Activated gamma-delta T cell treated with Interleukin-2 at 50 U/mL for 16 hours (primary cell): ENCODE data around the gene BPTF.
A peak's percentile ranks its signal among the peaks of the same experiment; 100 is the strongest.
"Not testable (repeated sequence)": the region's sequence is repeated elsewhere in the genome, so short reads cannot be mapped to it uniquely, and the experiment has no call there.

ENCODE experiments used
- DNase-seq: peaks from one replicate; pipeline ENCODE4 v3.0.0-alpha.2; 2020

Gene BPTF, protein sequence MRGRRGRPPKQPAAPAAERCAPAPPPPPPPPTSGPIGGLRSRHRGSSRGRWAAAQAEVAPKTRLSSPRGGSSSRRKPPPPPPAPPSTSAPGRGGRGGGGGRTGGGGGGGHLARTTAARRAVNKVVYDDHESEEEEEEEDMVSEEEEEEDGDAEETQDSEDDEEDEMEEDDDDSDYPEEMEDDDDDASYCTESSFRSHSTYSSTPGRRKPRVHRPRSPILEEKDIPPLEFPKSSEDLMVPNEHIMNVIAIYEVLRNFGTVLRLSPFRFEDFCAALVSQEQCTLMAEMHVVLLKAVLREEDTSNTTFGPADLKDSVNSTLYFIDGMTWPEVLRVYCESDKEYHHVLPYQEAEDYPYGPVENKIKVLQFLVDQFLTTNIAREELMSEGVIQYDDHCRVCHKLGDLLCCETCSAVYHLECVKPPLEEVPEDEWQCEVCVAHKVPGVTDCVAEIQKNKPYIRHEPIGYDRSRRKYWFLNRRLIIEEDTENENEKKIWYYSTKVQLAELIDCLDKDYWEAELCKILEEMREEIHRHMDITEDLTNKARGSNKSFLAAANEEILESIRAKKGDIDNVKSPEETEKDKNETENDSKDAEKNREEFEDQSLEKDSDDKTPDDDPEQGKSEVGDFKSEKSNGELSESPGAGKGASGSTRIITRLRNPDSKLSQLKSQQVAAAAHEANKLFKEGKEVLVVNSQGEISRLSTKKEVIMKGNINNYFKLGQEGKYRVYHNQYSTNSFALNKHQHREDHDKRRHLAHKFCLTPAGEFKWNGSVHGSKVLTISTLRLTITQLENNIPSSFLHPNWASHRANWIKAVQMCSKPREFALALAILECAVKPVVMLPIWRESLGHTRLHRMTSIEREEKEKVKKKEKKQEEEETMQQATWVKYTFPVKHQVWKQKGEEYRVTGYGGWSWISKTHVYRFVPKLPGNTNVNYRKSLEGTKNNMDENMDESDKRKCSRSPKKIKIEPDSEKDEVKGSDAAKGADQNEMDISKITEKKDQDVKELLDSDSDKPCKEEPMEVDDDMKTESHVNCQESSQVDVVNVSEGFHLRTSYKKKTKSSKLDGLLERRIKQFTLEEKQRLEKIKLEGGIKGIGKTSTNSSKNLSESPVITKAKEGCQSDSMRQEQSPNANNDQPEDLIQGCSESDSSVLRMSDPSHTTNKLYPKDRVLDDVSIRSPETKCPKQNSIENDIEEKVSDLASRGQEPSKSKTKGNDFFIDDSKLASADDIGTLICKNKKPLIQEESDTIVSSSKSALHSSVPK (N-terminal part only)

DNA sequence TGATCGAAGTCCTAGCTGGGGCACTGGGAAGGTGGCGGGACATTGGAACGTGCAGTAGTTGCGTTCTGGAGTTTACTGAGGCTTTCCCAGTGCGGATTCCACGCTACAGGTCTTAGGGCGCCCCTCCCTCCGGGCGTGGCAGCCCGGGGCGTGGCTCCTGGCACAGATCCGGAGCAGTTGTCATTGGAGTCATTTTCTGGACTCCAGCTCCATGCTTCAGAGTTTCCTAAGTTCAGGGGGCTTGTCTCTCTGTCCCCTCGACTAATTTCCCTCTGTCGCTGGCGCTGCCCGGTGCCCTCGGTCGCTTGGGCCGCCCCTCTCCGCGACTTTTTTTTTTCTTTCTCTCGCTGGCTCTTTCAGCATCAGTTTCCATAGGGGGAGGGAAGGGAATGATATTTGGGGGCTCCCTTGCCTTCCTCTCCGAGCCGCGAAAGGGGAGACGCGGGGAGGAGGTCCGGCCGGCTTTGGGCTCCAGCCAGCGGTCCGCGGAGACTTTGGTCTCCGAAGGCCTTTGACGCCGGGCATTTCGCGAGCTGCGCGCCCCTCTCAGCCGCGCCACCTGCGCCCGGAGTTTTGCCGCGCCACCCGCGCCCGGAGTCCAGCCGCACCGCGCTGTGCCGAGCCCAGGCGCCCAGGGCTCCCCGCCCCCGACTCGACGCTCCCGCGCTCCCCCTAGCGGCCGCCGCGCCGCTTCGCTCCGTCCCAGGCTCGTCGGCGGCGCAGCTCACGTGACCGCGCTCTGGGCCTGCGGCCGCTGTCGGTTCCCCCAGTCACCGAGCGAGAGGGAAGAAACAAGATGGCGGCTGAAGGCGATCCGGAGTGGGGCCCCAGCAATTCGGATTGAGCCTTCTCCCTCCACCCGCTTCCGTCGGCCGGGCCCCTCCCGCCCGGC is at the start of gene BPTF:
Gene BPTF (plus strand): TSS at position 769 of the 892 bp plus-strand sequence. CDS start 222 bp downstream, outside the sequence.
- peak; percentile 90 for DNase-seq

DNA sequence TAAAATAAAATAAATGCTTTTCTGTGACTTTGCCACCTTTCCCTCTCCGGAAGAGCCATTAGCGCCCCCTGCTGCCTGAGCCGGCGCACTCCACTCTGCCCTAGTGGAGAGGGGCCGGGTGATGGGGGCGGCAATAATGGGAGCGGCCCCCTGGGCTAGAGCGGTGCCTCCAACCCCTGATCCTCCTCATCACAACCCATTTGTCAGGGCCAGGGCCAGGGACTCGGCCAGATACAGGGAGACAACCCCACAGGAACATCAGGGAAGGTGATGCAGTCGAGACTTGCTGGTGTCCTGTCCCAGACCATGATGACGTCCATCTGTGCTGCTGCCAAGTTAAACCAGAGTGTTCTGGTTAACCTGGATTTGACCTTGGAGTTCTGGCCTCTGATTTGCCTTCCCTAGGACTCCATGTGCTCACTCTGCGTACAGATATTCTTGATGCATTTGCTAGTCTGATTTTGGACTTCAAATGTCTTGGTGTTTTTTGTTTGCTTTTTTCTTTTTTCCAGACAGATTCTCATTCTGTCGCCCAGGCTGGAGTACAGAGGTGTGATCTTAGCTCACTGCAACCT is 46.1 kb upstream of the BPTF start:
- peak; percentile 9 for DNase-seq

DNA sequence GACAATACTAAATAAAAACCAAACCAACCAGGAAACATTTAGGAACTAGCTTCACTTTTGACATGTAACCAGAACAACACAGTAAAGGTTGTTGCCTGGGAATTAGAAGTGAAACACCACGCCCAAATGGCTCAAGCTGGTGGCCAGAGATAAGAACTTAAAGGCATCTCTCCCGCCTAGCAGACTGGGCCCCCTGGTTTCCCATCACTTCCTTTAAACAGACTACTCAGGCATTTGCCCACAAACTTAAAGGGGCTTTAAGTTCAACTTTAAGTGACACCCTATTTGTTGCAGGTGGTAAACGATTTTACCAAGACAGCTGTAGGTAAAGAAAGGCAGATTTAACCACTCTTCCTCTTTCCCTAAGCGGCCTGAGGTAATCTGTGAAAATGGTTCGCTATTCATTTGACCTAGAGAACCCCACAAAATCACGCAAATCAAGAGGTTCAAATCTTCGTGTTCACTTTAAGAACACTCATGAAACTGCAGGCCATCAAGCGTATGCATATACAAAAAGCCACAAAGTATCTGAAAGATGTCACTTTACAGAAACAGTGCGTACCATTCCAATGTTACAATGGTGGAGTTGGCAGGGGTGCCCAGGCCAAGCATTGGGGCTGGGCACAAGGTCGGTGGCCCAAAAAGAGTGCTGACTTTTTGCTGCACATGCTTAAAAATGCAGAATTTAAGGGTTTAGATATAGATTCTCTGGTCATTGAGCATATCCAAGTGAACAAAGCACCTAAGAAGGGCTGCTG is 40.8 kb upstream of the BPTF start:
- DNase-seq: no peak

DNA sequence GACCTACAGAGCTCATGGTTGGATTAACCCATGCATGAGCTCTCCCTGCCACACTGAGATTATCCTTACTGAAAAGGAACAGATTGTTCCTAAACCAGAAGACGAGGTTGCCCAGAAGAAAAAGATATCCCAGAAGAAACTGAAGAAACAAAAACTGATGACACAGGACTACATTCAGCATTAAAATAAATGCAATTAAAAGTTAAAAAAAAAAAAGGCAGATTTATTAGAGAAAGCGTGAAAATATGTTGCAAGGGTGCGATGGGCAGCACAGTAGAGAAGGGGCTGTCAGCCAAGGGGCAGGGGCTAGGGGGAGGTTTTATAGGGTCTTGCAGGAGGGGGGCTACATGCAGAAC is 40.2 kb upstream of the BPTF start:
- no peak for DNase-seq

DNA sequence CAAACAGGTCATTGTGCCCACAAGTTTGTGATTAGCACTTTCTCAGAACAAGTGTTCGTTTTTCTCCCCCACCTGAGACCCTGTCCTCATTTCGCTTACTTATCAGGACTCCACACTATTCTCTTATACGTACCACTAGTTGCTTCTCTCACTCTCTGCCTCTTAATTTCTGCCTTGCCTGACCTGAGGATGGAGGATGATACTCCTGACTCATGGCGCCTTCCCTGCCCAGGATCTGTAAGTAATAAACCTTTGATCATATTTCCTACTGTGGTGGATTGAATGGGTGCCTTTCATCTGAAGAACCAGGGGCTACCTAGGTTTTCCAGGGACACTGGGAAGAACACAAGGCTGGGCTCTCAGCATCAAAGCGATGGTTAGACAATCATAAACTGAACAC is 39.8 kb upstream of the BPTF start:
- DNase-seq: no peak

DNA sequence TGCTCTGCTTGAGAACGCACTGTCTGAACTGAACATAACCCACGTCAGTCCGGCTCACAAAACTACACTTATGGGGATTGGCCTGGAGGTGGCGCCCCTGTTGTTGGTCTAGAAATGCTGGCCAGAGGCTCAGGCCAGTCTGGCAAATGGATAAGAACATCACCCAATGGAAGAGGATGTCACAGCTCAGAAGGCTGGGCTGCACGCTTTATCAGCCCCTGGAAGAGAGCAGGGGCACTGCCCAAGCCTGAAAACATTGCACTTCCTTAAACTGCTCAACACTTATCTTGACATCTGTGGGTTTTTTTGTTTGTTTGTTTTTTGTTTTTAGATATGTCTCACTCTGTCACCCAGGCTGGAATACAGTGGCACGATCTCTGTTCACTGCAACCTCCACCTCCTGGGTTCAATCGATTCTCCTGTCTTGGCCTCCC is 24.8 kb upstream of the BPTF start:
- peak; percentile 34 for DNase-seq

DNA sequence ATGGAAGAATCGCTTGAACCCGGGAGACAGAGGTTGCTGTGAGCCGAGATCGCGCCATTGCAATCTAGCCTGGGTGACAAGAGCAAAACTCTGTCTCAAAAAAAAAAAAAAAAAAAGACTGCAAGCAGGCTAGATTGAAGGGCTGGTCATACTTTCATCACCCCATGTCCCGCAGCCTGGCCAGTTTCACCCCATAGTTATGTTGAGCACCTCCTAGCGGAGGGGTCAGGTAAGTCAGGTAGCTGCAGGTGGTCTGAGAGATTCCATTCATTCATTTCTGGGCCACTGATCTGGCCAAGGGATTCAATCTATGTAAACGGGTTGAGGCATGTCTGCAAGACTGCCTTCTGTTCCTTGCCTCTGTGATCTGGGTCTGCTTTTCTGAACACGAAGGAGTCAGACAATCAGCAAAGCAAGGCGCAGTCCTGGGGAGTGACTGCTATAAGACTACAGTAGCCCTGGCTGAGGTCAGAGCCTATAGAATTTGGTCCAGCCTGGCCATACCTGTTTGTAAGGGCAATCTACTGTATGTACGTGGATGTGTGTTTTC is 23.6 kb upstream of the BPTF start:
- no peak for DNase-seq

DNA sequence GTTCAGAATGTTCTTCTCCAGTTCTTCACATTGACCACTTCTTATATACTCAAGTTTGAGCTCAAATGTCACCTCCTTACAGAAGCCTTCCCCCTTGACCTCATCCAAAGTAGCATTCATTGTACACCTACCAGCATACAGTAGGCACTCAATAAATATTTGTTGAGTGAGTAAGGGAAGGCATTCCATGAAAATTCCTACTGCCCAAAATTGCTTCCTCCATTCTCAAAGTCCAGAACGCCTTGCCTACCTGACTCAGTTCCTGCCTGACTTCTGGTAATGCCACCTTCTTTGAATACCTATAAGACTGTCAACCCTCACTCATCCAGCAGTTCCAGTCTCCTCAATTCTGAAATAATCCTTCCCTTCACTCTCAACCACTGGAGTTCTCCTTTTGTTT is 14.8 kb upstream of the BPTF start:
- no peak for DNase-seq

DNA sequence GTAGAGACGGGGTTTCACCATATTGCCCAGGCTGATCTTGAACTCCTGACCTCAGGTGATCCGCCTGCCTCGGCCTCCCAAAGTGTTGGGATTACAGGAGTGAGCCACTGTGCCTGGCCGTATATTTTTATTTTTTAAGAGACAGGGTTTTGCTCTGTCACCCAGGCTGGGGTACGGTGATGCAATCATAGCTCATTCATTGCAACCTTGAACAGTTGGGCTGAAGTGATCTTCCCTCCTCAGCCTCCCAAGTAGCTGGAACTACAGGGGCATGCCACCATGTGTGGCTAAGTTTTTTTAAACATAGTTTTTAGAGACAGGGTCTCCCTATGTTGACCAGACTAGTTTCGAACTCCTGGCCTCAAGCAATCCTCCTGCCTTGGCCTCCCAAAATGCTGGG is 12.9 kb upstream of the BPTF start:
- not testable (repeated sequence) for DNase-seq

DNA sequence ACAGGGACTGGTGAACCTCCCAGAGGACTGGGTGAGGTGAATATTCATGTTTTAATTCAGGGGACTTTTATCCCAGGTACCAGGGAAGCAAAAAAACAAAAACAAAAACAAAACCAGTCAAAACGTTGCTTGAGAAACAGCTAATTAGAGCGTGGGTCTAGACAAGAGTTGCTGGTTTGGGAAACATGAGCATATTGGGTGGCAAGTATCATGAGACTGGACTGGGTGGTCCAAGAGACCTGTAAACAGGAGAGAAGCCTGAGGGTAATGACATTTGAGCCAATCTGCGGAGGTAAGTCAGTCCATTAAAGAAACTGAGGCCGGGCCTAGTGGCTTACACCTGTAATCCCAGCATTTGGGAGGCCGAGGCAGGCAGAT is 11.5 kb upstream of the BPTF start:
- DNase-seq: no peak

DNA sequence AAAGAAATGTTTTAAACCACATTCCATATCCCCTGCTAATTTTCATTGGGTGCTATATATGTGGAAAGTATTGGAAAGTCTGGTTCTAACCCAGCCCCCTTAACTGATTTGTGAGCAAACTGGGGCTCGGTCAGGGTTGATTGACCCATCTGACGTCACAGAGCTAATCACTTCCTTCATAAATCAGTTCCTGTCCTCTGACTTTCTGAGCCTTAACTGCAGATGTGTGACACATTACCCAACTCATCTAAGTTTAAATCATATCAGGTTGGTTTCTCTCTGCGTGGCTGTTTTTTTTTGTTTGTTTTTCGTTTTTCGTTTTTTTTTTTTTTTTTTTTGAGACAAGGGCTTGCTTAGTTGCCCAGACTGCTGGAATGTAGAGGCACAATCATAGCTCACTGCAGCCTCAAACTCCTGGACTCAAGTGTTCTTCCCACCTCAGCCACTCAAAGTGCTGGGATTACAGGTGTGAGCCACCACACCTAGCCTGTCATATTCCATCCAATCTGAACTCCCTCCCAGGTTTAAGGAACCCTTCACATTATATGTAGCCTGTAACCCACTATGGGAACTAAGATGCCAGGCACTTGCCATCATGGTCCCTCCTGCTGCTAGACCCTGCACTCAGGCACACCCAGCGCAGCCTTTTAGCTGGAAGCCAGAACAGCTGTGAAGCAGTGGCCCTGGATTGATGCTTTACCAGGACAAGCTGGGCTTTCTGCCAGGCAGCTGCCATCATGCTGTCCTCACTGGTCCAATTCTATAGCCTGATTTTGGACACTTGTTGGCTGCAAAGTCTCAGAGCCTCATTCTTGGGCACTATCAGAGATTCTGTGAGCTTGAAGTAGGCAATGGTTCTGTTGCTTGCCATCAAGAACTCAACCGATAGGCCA is 6.9 kb upstream of the BPTF start:
- DNase-seq: no peak

DNA sequence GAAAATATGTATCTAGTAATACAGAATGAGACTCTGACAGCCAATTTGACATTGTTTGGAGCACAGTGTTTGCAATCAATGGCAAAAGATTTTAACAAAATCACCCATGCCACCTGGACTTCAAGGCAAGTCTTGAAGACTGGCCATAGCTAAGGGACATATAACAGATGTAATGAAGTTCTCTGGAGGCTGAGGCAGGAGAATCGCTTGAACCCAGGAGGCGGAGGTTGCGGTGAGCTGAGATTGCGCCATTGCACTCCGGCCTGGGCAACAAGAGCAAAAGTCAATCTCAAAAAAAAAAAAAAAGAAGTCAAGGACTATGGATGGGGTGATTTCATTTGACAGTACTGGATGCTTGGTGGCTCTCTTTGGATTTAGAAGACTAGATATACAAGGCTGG is 5.6 kb upstream of the BPTF start:
- DNase-seq: no peak

DNA sequence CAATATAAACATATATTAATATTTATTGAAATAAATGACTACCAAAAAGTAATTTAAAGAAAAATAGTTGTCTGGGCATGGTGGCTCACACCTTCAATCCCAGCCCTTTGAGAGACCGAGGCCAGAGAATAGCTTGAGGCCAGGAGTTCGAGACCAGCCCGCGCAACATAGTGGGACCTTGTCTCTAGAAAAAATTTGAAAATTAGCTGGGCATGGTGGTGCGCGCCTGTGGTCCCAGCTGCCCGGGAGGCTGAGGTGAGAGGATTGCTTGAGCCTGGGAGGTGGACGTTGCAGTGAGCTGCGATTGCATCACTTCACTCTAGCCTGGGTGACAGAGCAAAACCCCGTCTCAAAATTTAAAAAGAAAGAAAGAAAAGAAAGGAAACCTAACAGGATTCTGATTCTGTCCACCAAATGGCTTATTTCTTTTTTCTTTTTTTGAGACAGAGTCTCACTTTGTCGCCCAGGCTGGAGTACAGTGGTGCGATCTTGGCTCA is 3.4 kb upstream of the BPTF start:
- no peak for DNase-seq

DNA sequence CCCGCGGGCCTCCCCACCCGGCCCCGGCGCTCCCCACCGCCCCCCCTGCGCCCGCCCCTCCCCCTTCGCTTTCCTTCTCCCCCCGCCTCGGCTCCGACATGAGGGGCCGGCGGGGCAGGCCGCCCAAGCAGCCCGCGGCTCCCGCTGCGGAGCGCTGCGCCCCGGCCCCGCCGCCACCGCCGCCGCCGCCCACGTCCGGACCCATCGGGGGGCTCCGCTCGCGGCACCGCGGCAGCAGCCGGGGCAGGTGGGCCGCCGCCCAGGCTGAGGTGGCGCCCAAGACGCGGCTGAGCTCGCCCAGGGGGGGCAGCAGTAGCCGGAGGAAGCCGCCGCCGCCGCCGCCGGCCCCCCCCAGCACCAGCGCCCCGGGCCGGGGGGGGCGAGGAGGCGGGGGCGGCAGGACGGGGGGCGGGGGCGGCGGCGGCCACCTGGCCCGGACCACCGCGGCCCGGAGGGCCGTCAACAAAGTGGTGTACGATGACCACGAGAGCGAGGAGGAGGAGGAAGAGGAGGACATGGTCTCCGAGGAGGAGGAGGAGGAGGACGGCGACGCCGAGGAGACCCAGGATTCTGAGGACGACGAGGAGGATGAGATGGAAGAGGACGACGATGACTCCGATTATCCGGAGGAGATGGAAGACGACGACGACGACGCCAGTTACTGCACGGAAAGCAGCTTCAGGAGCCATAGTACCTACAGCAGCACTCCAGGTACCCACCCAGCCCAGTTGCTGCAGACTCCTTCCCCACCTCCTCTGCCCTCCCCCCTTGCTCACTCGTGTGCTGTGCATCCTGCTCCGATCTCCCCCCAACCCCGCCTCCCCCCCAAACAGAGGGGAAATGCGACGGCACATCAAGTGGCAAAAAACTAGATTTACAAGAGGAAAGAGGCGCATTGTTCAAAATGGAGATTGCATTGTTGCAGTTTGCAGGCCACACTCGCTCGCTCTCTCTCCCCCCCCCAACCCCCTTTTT is 611 bp downstream of the BPTF start:
- DNase-seq: peak; percentile 71

DNA sequence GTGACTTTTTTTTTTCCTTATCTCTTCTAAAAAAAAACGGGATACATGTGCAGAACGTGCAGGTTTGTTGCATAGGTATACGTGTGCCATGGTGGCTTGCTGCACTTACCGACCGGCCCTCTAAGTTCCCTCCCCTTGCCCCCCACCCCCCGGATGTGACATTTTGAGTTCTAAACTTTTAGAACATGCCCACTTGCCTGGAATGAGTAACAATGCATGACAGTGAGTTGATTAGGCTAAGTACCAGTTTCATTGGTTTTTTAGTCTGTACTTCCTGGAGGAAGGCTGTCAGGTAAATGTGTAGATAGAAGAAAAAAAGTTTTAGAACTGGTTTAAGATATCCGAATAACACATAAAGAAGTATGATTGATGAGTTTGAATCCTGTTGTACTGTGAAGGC is 4.0 kb downstream of the BPTF start:
- DNase-seq: peak; percentile 10

DNA sequence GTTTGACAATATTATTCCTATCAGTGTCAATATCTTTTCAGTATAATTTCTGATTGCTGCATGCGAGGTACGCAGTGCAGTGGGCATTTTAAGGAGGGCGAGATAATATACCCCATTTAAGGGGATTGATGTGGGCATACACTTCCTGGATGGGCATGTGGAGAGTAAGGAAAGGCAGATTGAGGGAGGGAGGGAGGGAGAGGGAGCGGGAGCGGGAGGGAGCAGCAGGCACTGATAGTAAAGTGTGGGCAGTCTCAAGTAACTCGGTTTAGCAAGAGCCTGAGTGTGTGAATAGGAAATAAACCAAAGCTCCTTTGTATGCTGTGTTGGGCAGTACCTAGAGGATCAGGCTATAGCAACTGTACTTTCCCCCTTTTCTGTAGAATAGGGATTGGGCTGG is 5.1 kb downstream of the BPTF start:
- DNase-seq: no peak

DNA sequence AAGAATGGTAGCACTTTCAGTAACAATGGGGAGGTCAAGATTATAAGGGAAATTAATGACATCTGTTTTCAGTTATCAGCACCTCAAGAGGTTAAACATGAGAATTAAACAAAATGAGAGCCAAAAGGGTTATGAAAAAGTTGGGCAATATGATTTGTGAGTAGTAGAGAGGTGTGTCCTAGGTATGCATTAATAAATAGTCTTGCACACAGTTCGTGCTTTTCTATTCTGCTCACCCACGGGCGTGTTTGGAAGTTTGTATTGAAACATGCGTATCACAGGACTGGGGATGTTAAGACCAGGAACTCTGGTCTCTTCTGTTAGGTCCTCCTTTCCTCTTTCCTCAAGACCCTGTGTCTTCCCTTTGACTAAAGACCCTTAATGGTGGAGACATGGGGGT is 6.0 kb downstream of the BPTF start:
- DNase-seq: no peak

DNA sequence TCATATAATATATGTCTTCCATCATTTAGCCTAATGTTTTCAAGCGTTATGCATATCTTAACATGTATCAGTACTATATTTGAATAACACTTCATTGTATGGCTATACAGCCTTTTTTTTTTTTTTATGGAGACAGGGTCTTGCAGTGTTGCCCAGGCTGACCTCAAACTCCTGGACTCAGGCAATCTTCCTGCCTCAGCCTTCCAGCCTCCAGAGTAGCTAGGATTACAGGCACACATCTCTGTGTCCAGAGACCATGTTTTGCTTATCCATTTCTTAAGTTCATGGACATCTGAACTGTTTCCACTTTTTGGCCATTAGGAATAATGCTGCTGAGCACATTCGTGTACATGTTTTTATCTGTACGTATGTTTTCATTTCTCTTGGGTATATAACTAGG is 7.8 kb downstream of the BPTF start:
- no peak for DNase-seq
